ENCODE results near the gene PAPPA. TPM values are rescaled to one million over a fixed set of nuclear protein-coding genes. Genes with fewer than 3 reads are reported as not detected.

PAPPA gene
- total RNA-seq, 1 experiment from 2014 or later, result 0.22 TPM

GRCh38 chr9:116360989-116361388 lies 207.4 kb downstream of the PAPPA start:
- DNase-seq (ENCODE audit: low spot score), result no peak
- CTCF ChIA-PET, result no interaction called here
- Mint-ChIP-seq H3K9me3 (no peaks in the 10 kb centered on the region), H3K4me1 (peaks cover 14% of the 10 kb centered on the region), H3K36me3 (no peaks in the 10 kb centered on the region), H3K27ac (no peak overlapping the region), H3K27me3 (ENCODE audit: low read depth) (no peaks in the 10 kb centered on the region; the same call in 1 of the 2 replicates), H3K4me3 (no peak overlapping the region)
- no peak for ATAC-seq
- TF ChIP-seq ZNF425 (CRISPR knock-in tag; conservative IDR thresholded peaks at IDR 0.05) (no peak), CREM (CRISPR knock-in tag; IDR thresholded peaks at IDR 0.05) (no peak), ZNF671 (CRISPR knock-in tag; IDR thresholded peaks at IDR 0.05) (no peak), ESRRA (CRISPR knock-in tag; IDR thresholded peaks at IDR 0.05; ENCODE audit: borderline replicate concordance) (no peak), ZNF138 (CRISPR knock-in tag; conservative IDR thresholded peaks at IDR 0.05) (no peak), MLX (CRISPR knock-in tag; IDR thresholded peaks at IDR 0.05) (no peak), ZNF281 (CRISPR knock-in tag; IDR thresholded peaks at IDR 0.05) (no peak)
- POLR2A ChIA-PET, result no interaction called here

- H3K9me3 Mint-ChIP-seq, result no peaks in the 10 kb centered on the region
Measured at GRCh38 chr9:116361547-116361946, 208.0 kb downstream of the PAPPA start.

More at GRCh38 chr9:116361547-116361946, 208.0 kb downstream of the PAPPA start:
- ATAC-seq, result no peak
- DNase-seq (ENCODE audit: low spot score), result no peak
- no peak for TF ChIP-seq NR1H2 (CRISPR knock-in tag; IDR thresholded peaks at IDR 0.05)
- no peak for TF ChIP-seq IRF1 (CRISPR knock-in tag; IDR thresholded peaks at IDR 0.05)
- no peak for TF ChIP-seq ATF6 (CRISPR knock-in tag; IDR thresholded peaks at IDR 0.05)
- no peak for TF ChIP-seq ZNF121 (CRISPR knock-in tag; IDR thresholded peaks at IDR 0.05)
- TF ChIP-seq GABPB1 (CRISPR knock-in tag; IDR thresholded peaks at IDR 0.05), result no peak
- no peak for TF ChIP-seq EMX1 (CRISPR knock-in tag; IDR thresholded peaks at IDR 0.05)
- TF ChIP-seq ZNF317 (CRISPR knock-in tag; IDR thresholded peaks at IDR 0.05; ENCODE audit: borderline replicate concordance, low read depth), result no peak
- TF ChIP-seq MYBL2 (CRISPR knock-in tag; IDR thresholded peaks at IDR 0.05), result no peak
- TF ChIP-seq ZSCAN18 (CRISPR knock-in tag; IDR thresholded peaks at IDR 0.05), result no peak
- TF ChIP-seq ZNF219 (CRISPR knock-in tag; IDR thresholded peaks at IDR 0.05; ENCODE audit: borderline replicate concordance), result no peak
- no peak overlapping the region for H3K27ac Mint-ChIP-seq
- H3K4me1 Mint-ChIP-seq, result peaks cover 14% of the 10 kb centered on the region
- no peaks in the 10 kb centered on the region; the same call in 1 of the 2 replicates for H3K27me3 Mint-ChIP-seq (ENCODE audit: low read depth)
- no peaks in the 10 kb centered on the region for H3K36me3 Mint-ChIP-seq
- POLR2A ChIA-PET, result no interaction called here
- CTCF ChIA-PET, result interaction anchor here (0.5 kb wide), 1 partner anchor 185 kb away, joined by 3 read pairs; no protein-coding TSS in a partner anchor
- no peak overlapping the region for H3K4me3 Mint-ChIP-seq

Data from WTC11 (cell line).